Esophagus squamous epithelium (tissue), 5 donors: Measurements from ENCODE around the gene PANK4. TPM values are rescaled to one million over a fixed set of nuclear protein-coding genes. Genes with fewer than 3 reads are reported as not detected.

Experiments
- DNase-seq: peaks from one replicate; lab custom pipeline; 2025; lab: John Stamatoyannopoulos, UW
- H3K27ac ChIP-seq, 4 donors: fragments of 200-600 bp; sonication (generic); one replicate each; pipeline ENCODE4 v1.5.1; 2016 to 2019; ENCODE audit warnings: mild to moderate bottlenecking in 1 of 4
- H3K27me3 ChIP-seq, 4 donors: fragments of 200-600 bp; sonication (generic); 1 replicate in 3 of 4; 2 replicates in 1 of 4; pipeline versions ENCODE4 v1.5.1 to v1.6.0; 2017 to 2021; ENCODE audit warnings: antibody characterized with exemption in 1 of 4
- H3K36me3 ChIP-seq, 3 donors: fragments of 200-600 bp; sonication (generic); one replicate each; pipeline ENCODE4 v1.5.1; 2016 to 2019
- H3K4me1 ChIP-seq, 3 donors: fragments of 200-600 bp; sonication (generic); one replicate each; pipeline ENCODE4 v1.5.1; 2017 to 2019
- H3K4me3 ChIP-seq, 4 donors: fragments of 200-600 bp; sonication (generic); 1 replicate in 3 of 4; 2 replicates in 1 of 4; pipeline ENCODE4 v1.5.1; 2016 to 2019; ENCODE audit warnings: mild to moderate bottlenecking in 2 of 4, moderate library complexity in 1 of 4
- H3K9me3 ChIP-seq, 3 donors: fragments of 200-600 bp; sonication (generic); one replicate each; pipeline ENCODE4 v1.5.1; 2016 to 2019
- POLR2A ChIP-seq, 4 donors: fragments of 450-650 bp; IDR thresholded peaks; one replicate each; pipeline ENCODE4 v1.6.1; 2017; ENCODE audit warnings: antibody characterized with exemption in 4 of 4, mild to moderate bottlenecking in 4 of 4, moderate library complexity in 3 of 4
- WGBS, 2 donors: methylation state at CpG; one replicate each; pipeline ENCODE4 v1.1.5; 2018; 5-methylcytosine and 5-hydroxymethylcytosine counted together
- intact Hi-C: fragments of 100-400 bp; cut with DNase I; formaldehyde crosslinking; loops from one replicate; pipeline ENCODE4 v1.15.0; 2022
- total RNA-seq, 4 donors: library from RNA; depleted of rRNA; stranded (reverse); fragments of >200 nt; gene quantifications; one replicate each; pipeline ENCODE4 v1.1.0, GENCODE V29; 2016
- TF ChIP-seq, protein P1 (sequence below), 6 experiments: fragments of 450-650 bp in 4 of 6; fragments of 200-600 bp in 2 of 6; sonication (generic) in 2 of 6; IDR thresholded peaks; one replicate each; pipeline ENCODE4 v1.5.1; 2016 to 2019; ENCODE audit warnings: antibody characterized with exemption in 6 of 6, mild to moderate bottlenecking in 4 of 6, moderate library complexity in 4 of 6
- donor health status: DM: yes; HTN: yes; CAD: no.

Gene PANK4
- total RNA-seq, 4 donors from 2014 or later, result 11.8 to 29.1 (median 17.0) TPM

DNA sequence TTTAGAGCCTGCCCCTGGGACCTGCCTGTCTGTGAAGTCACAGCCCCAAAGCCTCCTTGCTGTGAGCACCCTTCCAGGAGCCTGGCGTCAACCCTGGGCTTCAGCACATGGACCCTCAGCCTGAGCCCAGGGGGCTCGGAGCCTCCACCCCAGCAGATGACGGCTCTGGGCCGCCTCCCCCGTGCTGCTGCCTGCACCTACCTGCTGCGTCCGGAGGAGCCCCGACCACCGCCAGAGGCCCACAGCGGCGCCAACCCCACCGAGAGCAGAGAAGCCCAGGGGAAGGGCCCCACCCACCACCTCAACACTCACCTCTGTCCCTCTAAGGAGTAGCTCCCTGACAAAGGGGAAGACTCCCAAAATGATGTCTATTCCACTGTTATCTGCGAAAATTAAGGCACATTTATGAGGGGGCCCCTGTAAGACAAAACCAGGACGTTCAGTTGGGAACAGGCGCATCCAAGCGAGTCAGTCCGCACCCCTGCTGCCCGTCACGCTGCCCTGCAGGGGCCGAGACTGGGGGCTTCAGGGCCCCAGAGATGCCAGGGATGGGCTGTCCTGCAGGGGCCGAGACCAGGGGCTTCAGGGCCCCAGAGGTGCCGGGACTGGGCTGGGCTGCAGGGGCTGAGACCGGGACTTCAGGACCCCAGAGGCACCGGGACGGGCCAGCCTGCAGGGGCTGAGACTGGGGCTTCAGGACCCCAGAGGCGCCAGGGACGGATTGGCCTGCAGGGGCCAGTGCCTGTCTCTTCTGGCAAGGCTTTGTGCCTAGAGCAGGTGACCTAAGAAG, 15.8 kb downstream of the PANK4 start:
- peaks cover 37 to 87% (median 68%) of the 10 kb centered on the region in 3 donors for H3K36me3 ChIP-seq
- H3K9me3 ChIP-seq, result no peaks in the 10 kb centered on the region
- peaks cover 0 to 12% (median 0%) of the 10 kb centered on the region in 3 donors for H3K4me1 ChIP-seq
- WGBS, 2 donors, result 77 to 92% methylated on average over 5 to 8 of the region's 27 CpGs
- H3K27me3 ChIP-seq, result no peaks in the 10 kb centered on the region
- intact Hi-C loops, result no loop called here
- no peak overlapping the region for H3K4me3 ChIP-seq
- DNase-seq, result no peak
- no peak for TF ChIP-seq POLR2A (IDR thresholded peaks at IDR 0.05)
- TF ChIP-seq, protein P1, sequence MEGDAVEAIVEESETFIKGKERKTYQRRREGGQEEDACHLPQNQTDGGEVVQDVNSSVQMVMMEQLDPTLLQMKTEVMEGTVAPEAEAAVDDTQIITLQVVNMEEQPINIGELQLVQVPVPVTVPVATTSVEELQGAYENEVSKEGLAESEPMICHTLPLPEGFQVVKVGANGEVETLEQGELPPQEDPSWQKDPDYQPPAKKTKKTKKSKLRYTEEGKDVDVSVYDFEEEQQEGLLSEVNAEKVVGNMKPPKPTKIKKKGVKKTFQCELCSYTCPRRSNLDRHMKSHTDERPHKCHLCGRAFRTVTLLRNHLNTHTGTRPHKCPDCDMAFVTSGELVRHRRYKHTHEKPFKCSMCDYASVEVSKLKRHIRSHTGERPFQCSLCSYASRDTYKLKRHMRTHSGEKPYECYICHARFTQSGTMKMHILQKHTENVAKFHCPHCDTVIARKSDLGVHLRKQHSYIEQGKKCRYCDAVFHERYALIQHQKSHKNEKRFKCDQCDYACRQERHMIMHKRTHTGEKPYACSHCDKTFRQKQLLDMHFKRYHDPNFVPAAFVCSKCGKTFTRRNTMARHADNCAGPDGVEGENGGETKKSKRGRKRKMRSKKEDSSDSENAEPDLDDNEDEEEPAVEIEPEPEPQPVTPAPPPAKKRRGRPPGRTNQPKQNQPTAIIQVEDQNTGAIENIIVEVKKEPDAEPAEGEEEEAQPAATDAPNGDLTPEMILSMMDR (IDR thresholded peaks at IDR 0.05), result no peak
- no peak overlapping the region for H3K27ac ChIP-seq

DNA sequence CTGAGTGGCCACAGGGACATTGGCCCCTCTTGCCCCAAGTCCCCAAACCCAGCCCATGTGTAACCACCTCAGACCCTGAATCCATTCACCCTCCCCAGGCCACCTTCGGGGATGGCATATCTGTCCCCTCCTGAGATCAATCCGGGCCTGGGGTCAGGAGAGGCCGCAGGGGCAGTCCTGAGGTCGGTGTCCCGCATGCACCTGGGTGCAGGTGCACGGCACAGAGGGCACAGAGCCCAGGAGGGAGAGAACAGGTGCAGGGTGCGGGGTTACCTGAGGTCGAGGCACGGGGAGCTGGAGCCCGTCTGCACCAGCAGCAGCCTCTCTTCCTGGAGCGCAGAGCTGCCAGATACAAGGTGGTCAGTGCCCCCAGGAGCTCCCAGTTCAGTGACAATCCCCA, 16.8 kb downstream of the PANK4 start:
- H3K9me3 ChIP-seq, result no peaks in the 10 kb centered on the region
- peaks cover 0 to 7% (median 0%) of the 10 kb centered on the region in 4 donors for H3K27me3 ChIP-seq
- intact Hi-C loops, result no loop called here
- H3K27ac ChIP-seq, result no peak overlapping the region
- H3K4me1 ChIP-seq, result peaks cover 0 to 21% (median 0%) of the 10 kb centered on the region in 3 donors
- no peak for DNase-seq
- no peak overlapping the region for H3K4me3 ChIP-seq
- TF ChIP-seq POLR2A (IDR thresholded peaks at IDR 0.05), result no peak
- TF ChIP-seq, protein P1 (IDR thresholded peaks at IDR 0.05), result no peak
- WGBS, 2 donors, result 90% methylated on average over 5 of the region's 11 CpGs; no CpG with 5 or more reads in 1 of the 2 donors
- H3K36me3 ChIP-seq, result peaks cover 35 to 80% (median 58%) of the 10 kb centered on the region in 3 donors

DNA sequence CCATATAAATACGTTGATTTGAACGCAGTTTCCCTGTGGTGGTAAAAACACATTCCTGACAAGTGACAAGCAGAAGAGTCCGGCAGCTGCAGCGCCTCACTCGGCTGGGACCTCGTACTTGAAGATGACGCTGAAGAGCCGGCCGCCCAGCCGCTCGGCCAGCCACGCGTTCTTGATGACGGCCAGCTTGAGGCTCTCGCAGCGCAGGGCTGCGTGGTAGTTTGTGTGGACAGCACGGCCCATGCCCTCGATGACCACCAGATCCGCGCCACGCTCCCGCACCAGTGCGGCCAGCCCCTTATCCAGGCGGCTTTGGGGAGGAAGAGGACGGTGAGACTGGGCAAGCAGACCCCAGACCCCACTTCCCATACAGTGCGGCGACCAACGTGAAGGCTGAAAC, 17.6 kb downstream of the PANK4 start:
- intact Hi-C loops, result no loop called here
- DNase-seq, result no peak
- 90 to 95% methylated on average over 9 to 17 of the region's 29 CpGs for WGBS, 2 donors

DNA sequence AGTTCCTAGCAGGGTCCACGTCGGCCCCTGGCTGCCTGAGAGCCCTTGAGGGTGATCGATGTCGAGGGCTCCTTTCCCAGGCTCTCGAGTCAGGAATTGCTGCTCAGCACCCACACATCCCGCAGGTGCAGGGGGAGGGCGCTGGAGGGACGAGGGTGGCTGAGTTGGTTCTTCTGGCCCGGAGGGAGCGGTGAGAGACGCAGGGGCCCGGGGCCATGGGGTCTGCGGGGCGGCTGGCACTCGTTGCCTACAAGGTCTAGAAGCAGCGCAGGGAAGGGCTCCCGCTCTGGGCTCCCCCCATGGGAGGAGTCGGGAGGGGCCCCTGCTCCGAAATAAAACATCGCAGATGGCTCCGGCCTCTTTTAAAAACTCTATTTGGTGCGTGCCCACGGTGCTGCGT, 18.2 kb downstream of the PANK4 start:
- 84 to 87% methylated on average over 10 to 12 of the region's 24 CpGs for WGBS, 2 donors
- Histone ChIP-seq H3K36me3 (peaks cover 25 to 74% (median 46%) of the 10 kb centered on the region in 3 donors), H3K27ac (no peak overlapping the region), H3K4me1 (peaks cover 0 to 29% (median 0%) of the 10 kb centered on the region in 3 donors), H3K27me3 (peaks cover 0 to 21% (median 0%) of the 10 kb centered on the region in 4 donors), H3K4me3 (no peak overlapping the region), H3K9me3 (no peaks in the 10 kb centered on the region)
- TF ChIP-seq POLR2A (IDR thresholded peaks at IDR 0.05), result no peak
- TF ChIP-seq, protein P1 (IDR thresholded peaks at IDR 0.05), result no peak
- DNase-seq, result no peak
- intact Hi-C loops, result no loop called here

More for the DNA sequence above, 17.6 kb downstream of the PANK4 start:
- Histone ChIP-seq H3K9me3 (no peaks in the 10 kb centered on the region), H3K27ac (no peak overlapping the region), H3K36me3 (peaks cover 30 to 79% (median 52%) of the 10 kb centered on the region in 3 donors), H3K4me3 (no peak overlapping the region), H3K4me1 (peaks cover 0 to 29% (median 0%) of the 10 kb centered on the region in 3 donors), H3K27me3 (peaks cover 0 to 15% (median 0%) of the 10 kb centered on the region in 4 donors)
- TF ChIP-seq POLR2A (IDR thresholded peaks at IDR 0.05), result no peak
- TF ChIP-seq, protein P1 (IDR thresholded peaks at IDR 0.05), result no peak

DNA sequence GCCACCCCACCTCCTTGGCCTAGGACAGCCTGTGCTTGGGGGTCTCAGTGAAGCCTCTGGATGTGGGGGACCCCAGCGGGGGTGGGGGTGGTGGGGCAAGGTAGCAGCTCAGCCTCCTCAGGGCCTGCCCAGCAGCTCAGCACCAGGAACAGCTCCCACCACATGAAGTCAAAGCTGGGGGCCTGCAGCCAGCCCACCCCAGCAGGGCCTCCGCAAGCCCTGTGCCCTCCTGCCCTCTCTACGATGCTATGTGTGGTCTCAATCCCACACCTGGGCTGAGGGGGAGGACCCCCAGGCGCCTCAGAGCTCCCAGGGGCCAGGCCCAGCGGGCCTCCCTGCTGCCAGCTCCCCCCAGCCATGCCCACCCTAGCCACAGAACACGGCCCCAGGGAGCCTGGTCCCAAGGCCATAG, 18.6 kb downstream of the PANK4 start:
- TF ChIP-seq POLR2A (IDR thresholded peaks at IDR 0.05), result no peak
- TF ChIP-seq, protein P1 (IDR thresholded peaks at IDR 0.05), result no peak
- intact Hi-C loops, result no loop called here
- no CpG with 5 or more reads among the region's 6 CpGs for WGBS, 2 donors
- DNase-seq, result no peak
- peaks cover 0 to 25% (median 0%) of the 10 kb centered on the region in 4 donors for H3K27me3 ChIP-seq
- H3K9me3 ChIP-seq, result no peaks in the 10 kb centered on the region
- no peak overlapping the region for H3K27ac ChIP-seq
- H3K4me3 ChIP-seq, result no peak overlapping the region
- H3K4me1 ChIP-seq, result peaks cover 0 to 29% (median 0%) of the 10 kb centered on the region in 3 donors
- peaks cover 22 to 72% (median 42%) of the 10 kb centered on the region in 3 donors for H3K36me3 ChIP-seq
